Stimulated activated CD4-positive, alpha-beta T cell treated with anti-CD3 and anti-CD28 coated beads, Interleukin-4, amount 100 ng/mL, for 1 hour (primary cell): ENCODE measurements around the gene FXYD7.
"Not testable (repeated sequence)": the region's sequence is repeated elsewhere in the genome, so short reads cannot be mapped to it uniquely, and the experiment has no call there.

Experiments
- DNase-seq: peaks from one replicate; pipeline ENCODE4 v3.0.0-alpha.2; 2020

FXYD7 gene, protein sequence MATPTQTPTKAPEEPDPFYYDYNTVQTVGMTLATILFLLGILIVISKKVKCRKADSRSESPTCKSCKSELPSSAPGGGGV

GRCh38 chr19:35143231-35143715, at the start of gene FXYD7:
TSS of gene FXYD7 (plus strand) at chr19:35143255. CDS start at chr19:35143334, 79 bp downstream.
- no peak for DNase-seq

- no peak for DNase-seq
These were observed 49.6 kb upstream of the FXYD7 start for GRCh38 chr19:35093430-35093829.

GRCh38 chr19:35093941-35094647, 49.0 kb upstream of the FXYD7 start:
- DNase-seq = no peak

- DNase-seq = no peak
These were observed 48.4 kb upstream of the FXYD7 start for GRCh38 chr19:35094656-35095055.

DNA sequence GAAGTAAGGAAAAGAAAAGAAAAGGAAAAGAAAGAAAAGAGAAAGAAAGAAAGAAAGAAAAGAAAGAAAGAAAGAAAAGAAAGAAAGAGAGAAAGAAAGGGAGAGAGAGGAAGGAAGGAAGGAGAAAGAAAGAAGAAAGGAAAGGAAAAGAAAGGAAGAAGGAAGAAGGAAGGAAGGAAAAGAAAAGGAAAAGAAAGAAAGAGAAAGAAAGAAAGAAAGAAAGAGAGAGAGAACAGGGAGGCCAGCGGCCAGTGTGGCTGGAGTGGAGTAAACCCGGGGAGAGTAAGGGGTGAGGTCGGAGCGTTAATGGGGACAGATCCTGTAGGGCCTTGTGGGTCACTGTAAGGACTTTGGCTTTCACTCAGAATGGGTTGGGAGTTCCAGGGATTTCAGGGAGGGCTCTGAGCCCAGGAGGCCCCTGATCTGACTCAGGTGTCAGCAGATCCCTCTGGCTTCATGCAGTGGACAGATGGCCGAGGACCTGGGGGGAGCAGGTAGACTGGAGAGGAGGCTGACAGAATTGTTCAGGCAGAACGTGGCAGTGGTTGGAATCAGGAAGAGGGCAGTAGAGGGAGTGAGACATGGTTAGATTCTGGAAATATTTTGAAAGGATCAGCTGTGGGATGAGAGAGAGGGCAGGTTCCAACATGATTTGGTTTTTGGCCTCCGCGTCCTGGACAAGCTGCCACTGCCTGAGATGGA, 47.2 kb upstream of the FXYD7 start:
- no peak for DNase-seq

GRCh38 chr19:35098413-35099049, 44.5 kb upstream of the FXYD7 start:
- DNase-seq = no peak

DNA sequence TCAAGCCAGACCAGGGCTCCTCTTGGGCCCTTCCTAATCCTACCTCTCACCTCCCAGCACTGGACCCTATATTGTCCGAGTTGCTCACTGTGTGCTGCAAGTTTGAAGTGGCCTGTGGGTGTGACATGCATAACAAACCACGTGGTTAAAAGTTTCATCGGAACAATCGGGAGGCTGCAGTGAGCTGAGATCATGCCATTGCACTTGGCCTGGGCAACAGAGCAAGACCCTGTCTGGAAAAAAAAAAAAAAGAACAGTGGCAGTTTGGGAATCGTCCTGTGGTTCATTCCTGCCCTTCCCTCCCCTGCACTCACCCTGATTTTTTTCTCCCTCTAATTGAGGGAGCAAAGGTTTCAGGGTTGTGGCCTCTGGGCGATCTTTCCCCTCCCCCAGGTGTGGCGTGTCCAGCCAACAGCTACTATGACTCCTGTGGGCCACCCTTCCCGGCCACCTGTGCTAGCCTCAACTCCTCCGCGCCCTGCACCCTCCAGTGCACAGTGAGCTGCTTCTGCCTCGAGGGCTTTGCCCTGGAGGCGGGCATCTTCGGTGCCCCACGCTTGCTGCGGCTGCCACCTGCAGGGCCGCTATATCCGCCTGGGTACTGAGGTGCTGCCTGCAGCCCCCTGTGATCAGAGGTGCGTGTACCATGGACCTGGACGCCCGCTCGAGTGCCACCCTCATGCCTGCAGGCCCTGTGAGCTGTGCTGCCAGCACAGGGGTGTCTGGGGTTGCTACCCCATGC, 43.7 kb upstream of the FXYD7 start:
- no peak for DNase-seq

- no peak for DNase-seq
These were observed 43.2 kb upstream of the FXYD7 start for GRCh38 chr19:35099897-35100275.

DNA sequence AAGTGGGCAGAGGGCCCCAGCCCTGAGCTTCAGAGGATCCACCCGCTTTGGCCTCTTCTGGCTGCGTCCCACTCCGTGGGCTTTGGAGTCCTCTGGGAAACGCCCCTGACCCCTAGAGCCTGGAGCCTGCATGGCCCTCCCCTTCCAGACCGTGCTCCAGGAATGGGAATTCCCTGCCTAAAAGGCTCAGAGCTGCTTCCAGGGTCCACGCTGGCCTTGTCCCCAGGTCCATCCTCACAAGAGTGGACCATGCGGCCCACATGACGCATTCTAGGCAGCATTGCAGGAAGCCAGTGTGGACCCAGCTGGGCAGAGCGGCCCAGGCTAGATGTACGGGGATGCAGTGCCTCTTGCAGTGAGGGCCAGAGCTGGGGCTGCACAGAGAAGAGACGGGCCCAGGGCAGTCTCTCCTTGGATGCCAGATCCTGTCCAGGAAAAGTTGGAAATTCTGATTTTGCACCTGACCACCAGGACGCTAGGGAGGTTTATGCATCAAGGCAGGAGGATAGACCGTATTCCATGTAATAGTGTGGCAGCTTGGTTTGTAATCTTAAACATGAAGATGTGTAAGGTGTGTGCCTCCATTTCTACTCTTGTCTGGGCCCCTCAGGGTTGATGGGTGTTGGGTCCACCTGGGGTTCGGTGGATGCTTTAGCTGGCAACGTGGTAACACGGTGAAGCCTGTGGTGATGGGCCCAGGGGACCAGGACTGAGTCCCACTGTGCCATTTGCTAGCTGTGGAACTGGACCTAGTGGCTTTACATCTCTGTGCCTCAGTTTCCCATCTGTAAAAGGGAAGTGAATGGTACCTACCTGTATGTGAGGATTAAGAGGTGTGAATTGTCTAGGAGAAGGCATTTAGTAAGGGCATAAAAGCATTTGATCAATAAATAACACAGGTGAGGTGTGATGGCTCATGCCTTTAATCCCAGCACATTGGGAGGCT, 42.2 kb upstream of the FXYD7 start:
- no peak for DNase-seq

- DNase-seq = not testable (repeated sequence)
These were observed 41.1 kb upstream of the FXYD7 start for GRCh38 chr19:35101949-35102348.

- not testable (repeated sequence) for DNase-seq
These were observed 39.4 kb upstream of the FXYD7 start for GRCh38 chr19:35103614-35104013.

- no peak for DNase-seq
These were observed 38.7 kb upstream of the FXYD7 start for GRCh38 chr19:35104361-35104760.

GRCh38 chr19:35105047-35105410, 38.0 kb upstream of the FXYD7 start:
- no peak for DNase-seq

GRCh38 chr19:35105411-35106290, 37.4 kb upstream of the FXYD7 start:
- no peak for DNase-seq

DNA sequence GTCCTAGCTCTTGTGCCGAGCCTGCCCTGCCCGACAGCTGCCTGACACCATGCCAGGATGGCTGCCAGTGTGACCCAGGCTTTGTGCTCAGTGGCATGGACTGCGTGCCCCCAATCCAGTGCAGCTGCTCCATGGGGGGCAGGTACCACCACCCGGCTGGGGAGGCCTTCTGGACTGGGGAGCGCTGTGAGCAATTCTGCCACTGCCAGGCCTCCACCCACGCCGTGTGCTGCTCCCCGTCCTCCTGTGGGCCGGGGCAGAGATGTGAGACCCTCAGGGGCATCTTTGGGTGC, 36.8 kb upstream of the FXYD7 start:
- DNase-seq = no peak

DNA sequence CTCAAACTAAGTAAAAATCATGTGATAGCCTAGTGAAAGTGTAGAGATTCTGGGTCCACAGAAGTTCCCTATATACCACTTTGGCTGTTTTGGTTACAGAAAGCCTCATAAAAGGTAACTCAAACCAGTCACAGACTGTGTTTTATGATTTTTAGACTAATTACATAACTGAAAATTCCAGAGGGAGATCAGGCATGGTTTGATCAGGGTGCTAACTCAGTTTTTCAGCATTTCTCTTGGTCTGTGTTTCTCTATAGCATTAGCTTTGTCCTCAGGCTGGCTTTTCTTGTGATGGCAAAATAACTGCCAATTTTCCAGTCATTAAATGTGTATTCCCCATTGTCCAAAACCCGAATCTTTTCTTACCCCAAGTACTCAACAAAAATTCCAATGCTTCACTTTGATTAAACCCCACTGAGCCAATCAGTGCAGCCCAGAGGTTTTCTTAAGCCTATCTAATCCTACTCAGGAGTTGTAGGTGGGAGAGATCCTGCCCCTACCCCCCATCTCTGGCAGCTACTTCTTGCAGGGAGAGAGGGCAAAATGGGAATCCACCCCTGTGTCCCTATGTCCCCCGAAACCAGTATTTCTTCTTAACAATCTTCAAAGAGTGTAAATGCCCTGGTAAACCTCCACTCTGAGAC, 36.0 kb upstream of the FXYD7 start:
- no peak for DNase-seq

- no peak for DNase-seq
These were observed 35.5 kb upstream of the FXYD7 start for GRCh38 chr19:35107545-35107944.

GRCh38 chr19:35108730-35109129, 34.3 kb upstream of the FXYD7 start:
- DNase-seq = no peak

GRCh38 chr19:35109395-35110112, 33.5 kb upstream of the FXYD7 start:
- DNase-seq = no peak

DNA sequence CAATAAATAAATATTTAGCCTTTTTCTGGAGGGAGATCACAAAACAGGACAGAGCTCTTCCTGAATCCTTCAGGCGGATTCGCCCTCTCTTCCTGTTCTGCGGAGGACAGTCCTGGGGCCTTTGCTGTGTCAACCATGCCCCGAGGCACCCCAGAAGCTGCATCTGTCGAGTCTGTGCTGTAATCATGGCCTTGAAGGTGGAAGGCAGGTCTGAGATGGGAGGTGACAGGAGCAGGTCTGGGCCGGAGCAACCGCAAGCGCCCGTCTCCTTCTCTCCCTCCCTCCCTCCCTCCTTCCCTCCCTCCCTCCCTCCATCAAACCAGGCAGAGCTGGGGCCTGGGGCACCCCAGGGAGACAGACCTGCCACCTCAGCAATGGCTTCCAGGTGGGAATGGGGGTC, 32.1 kb upstream of the FXYD7 start:
- DNase-seq = no peak
